Measurements from ENCODE around the gene MAGI1.

The MAGI1 gene

DNA sequence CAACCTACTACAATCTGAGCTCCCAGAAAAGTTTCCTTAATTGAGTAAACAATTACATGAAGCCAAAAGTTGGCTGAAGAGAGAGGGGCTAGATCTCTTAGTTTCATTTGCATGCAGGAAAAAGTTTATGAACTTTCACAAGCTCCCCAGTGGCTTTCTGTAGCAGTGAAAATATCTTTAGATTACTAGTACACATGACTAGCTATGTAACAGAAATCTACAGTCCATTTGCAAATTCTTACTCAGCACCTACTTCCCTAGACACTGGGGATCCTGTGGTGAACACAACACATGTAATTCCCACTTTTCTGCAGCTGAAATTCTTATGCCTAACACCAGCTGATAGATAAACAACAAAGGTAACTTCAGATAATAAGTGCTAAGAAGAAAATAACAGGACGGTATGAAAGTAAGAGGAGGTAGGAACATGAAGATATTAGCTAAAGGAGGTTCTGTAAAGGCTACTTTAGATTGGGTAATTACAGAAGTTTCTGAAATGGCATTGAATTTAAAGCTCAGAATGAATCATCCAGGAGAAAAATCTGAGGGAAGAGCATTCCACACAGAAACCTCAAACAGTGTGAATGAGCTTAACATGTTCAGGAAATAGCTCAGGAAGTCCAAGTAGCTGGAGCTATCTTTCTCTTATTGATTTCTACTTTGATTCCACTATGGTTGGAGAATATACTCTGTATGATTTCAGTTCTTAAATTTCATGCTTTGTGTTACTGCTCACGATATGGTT, 204.8 kb downstream of the MAGI1 start:
- DNase-seq (ENCODE audit: low read depth) = peak; percentile 71

DNA sequence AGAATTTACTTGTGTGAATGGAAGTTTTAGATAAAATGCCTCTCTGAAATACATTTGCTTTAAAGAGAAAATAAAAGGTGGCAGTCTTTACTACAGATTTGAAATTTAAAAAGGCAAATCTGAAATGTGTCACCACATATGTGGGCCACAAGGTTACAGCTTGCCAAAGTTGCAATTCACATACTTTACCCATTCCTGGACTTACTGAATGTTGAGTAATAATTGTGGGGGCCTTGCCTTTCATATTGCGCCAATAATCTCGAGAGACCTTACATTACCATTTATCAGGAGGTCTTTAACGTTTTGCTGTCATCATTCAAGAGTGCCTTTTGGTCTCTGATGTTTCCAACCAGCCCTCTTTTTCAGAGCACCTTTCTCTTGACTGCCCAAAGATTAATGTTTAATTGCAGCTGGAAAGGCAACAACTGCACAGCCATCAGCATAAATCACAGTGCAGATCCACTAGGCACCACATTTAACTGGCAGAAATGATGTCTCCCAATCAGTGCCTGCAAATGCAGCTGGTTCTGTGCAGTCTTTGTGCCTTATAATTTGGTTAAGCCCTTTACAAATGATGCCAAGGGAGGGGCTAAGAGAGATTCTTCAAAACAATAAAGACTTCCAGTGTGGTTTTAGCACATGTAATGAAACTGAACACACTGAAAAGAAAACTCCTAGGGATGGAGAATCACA, 206.8 kb downstream of the MAGI1 start:
- DNase-seq (ENCODE audit: low read depth) = peak; percentile 52

DNA sequence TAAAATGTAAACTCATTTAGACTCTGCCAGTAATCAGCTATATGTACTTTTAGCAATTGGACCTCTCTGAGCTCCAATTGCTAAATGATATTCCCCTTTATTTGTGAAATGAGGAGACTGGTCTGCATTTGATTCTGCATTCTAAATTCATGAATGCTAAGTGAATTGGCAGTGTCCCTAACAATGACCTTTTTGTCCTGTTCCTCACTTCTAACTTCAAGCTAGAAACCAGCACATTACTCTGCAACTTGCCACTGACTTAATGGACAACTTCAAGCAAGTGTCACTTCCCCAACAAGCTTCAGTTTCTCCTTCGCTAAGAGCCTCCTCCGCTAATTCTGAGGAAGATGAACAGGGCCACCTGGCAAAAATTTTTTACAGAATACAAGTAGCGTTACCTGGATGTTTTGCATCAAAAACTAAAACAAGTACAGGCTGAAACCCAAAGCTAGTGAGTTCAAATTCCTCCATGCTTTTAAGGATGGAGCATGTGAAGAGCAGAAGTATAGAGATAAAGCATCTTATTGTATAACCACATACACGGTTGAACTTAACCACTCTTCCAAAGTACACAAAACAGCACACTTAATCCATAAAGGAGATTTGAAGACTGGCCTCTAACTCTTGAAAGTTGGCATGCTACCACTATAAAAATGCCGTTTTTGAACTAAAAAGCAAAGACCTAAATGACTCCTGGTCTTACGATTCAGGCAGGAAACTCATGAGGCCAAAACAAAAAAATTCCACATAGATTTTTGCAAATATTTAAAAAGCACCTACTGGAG, 207.6 kb downstream of the MAGI1 start:
- DNase-seq (ENCODE audit: low read depth) = no peak

DNA sequence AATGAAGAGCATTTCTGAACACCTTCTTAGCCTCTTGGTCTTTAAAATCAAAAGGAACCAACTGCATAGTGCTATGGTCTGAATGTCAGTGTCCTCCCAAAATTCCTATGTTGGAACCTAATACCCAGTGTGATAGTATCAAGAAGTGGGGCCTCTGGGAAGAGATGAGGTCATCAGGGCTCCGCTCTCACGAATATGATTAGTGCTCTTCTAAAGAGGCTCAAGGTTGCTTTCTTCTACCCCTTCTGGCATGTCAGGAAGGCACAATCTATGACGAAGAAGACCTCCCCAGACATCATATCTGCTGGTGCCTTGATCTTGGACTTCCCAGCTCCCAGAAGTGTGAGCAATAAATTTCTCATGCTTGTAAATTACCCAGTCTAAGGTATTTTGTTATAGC, 209.5 kb downstream of the MAGI1 start:
- DNase-seq (ENCODE audit: low read depth) = no peak

DNA sequence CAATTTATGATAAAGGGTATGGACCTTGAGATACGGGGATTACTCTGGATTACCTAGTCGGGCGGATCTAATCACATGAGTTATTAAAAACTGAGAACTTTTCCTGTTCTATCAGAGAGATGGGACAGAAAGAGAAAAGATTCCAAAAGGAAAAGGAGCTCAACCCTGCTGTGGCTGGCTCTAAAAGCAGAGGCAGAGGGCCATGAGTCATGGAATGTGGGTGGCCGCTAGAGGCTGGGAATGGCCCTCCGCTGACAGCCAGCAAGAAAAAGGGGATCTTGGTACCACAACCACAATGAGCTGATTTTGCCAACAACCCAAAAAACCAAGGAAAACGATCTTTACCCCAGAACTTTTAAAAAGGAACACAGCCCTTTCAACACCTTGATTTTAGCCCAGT, 210.0 kb downstream of the MAGI1 start:
- DNase-seq (ENCODE audit: low read depth) = no peak

DNA sequence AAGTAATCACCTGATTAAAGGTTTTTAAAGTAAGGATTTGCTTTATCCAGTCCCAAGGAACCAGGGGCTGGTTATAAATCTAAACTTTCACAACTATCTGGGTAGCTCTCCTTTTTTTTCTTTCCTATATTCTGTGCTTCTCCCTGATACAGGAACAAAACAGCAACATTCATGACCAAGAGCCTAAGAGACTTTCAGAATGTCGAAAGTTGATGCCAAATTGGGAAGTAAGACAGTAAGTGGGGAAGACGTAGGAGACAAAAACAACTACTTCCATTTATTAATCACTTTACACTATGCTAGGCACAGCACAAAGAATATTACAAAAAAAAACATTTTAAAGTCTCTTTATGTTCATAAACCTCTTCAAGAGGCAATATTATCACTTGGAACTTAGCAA, 211.6 kb downstream of the MAGI1 start:
- no peak for DNase-seq (ENCODE audit: low read depth)

DNA sequence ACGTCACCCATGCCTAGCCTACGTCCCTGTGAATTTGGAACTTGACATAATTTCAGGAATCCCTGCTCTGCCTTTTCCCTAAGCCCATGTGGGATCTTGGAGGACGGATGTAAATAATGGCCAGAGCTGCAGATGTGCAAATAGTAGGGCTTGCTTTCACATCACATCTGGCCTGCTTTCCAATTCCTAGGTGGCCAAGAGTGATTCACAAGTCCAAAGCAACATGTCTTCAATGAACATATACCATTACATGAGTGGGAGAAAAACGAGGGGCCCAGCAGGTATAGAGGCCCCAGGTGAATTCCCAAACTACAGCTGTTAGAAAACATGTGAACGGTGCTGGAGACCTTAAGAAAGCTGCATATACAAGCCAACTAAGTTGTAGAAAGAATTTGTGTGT, 214.6 kb downstream of the MAGI1 start:
- DNase-seq (ENCODE audit: low read depth) = no peak

DNA sequence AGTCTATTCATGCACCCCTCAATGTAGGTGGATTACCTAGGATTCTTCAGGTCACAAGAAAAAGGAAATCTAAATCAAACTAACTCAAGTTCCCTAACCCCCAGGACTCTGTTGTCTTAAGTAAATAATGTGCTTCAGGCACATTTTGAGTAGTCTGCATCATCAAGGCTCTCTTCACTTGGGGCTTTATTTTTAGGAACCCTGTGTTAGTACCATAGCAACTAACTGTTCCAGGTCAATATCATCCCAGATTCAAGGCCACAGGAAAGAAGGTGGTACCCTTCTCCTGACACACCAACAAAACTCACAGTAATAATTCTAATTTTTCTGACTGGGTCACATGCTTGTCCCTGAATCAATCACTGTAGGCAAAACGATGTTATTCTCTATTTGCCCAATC, 218.1 kb downstream of the MAGI1 start:
- DNase-seq (ENCODE audit: low read depth) = no peak

DNA sequence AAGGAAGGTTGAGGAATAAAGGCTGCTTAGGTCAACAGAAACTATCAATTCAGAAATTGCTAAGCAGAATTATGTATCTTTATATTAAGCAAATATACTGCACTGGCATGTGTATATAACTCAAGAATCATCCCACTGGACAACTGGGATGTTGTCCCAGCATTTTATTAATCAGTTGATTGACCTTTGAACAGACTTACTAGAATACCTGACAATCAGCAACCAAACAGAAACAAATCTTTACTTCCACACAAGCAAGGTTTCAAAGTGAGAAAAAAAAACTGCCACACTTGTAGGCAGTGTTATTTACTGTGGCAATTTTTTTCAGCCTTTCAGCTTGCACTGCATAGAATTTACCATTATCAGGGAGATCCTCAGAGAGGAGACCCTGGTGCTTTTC, 218.8 kb downstream of the MAGI1 start:
- no peak for DNase-seq (ENCODE audit: low read depth)

DNA sequence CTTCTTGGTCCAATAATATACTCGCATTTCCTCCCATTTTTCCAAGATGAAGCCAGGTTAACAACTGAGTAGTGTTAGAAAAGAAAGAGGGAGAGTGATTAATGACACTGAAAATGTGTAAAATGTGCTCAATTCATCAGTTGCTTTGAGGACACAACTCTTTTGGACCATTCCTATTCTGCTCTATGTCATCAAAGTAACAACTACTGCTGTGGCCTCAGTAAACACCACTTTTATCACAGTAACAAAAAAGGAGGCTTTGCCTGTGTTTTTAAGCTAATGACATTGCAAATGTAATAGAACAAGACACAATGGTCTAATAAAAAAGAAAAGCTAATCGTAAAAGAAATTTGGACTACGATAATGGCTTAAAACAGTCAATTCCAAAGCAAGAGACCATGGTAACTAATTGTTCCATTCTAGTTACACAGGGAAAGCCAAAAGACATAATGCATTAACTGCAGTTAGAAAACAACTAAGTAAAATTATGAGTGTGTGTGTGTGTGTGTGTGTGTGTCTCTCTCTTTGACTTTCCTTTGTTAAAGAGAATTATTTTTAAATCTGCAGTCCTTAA, 221.1 kb downstream of the MAGI1 start:
- DNase-seq (ENCODE audit: low read depth) = no peak

DNA sequence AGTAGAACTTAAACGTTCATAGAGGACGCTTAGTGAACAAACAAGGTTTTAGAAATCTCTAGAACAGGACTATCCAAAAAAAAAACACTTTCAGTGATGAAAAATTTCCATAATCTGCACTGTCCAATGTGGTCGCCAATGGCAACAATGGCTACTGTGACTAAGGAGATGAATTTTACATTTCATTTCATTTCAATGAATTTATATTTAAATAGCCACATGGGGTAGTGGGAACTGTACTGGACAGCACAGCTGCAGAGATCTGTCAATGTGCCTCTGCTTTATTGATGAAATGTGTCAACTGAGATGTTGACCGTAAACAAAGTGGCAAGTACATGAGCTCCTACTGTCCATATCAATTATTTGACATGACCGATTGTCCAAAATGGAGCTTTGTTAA, 222.5 kb downstream of the MAGI1 start:
- DNase-seq (ENCODE audit: low read depth) = no peak

DNA sequence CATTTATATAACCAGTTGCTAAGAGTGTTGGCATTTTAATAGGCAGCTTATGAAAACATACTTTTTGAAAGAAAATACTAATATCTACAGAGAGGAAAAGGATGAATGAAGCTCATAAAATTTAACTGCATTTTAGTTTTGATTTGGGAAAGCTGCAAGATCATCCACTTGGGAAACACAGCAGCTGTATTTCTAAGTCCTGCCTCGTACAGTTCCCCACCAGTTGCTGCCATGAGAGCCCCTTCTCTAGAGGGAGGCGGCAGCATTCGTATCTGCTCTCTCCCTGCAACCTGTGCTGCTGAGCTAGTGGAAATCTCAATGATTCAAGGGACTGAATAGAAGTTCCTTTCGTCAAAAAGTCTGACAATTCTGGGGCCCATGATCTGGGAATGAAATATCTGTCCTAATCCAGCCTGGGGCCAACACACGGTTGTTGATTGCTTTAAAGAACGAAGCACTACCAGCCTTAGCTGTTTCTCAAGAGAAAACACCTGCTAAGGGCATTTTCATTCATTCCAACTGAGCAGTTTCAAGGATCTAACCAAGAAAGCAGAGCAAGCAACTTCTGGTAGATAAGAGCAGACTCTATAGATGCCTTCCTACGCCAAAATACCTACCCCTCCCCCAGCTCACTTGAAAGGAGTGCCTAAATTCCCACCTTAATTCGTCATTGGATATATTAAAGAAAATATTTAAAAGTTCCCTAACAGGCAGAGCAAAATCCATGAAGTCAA, 223.7 kb downstream of the MAGI1 start:
- no peak for DNase-seq (ENCODE audit: low read depth)

DNA sequence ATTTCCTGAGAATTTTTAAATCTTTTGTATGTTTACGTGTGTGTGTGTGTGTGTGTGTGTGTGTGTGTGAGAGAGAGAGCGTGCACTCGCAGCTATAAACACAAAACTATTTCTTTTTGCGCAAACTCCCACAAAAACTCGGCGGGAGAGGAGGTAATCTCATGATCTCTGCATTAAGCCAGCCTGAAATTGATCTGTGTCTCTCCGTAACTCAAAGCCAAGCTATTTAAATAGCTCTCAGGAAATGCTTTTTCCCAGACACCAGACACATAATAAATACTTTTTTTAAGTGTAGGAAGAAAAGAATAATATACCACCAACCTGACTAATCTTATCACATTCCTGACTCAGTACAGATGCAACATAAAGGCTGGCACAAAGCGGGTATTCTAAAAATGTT, 226.8 kb downstream of the MAGI1 start:
- DNase-seq (ENCODE audit: low read depth) = no peak

DNA sequence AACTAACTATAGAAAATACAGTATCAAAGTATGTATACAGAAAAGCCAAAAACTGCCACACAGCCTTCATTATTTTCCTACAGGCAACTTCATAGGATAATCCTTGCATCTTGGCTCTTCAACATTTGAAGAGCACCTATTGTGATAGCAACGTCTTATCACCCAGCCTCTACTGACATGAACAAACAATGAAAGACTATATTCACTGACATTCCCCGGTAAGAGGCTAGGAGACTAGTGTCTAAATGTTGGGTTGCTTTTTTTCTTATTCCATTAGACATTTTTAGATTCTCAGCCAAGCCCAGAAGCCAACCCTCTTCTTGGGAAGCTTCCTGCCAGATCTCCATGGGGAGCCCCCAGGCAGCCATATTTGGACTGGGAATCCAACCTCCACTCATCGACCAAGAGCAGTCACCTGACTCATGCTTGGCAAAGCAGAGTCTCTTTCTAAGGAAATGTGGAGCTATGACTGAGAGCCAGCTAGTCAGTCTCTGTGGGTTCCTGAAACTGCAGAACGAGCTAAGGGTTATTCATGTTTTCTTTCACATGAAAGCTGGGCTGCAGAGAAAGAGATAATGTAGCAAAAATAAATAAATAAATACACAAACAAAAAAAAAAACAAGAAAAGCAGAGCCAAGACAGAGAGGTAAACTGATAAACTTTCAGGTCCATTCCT, 227.5 kb downstream of the MAGI1 start:
- no peak for DNase-seq (ENCODE audit: low read depth)

DNA sequence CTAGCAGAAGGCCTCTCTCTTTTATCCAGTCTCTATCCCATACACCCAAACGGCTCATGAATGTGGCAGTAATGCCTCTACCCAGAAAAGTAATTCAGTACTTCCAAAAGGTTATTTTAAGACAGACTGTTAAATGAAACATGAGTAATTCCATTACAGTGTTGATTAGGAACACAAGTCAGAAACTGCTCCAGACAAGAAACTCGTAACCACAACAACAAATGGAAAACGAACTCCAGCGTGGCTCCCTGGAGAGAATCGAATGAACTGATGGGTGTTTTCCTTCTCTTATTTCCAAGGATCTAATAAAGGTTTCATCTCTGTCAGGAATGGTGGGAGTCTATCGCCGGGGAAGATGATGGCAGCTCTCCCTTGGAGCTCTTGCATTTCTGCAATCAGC, 228.4 kb downstream of the MAGI1 start:
- DNase-seq (ENCODE audit: low read depth) = no peak

DNA sequence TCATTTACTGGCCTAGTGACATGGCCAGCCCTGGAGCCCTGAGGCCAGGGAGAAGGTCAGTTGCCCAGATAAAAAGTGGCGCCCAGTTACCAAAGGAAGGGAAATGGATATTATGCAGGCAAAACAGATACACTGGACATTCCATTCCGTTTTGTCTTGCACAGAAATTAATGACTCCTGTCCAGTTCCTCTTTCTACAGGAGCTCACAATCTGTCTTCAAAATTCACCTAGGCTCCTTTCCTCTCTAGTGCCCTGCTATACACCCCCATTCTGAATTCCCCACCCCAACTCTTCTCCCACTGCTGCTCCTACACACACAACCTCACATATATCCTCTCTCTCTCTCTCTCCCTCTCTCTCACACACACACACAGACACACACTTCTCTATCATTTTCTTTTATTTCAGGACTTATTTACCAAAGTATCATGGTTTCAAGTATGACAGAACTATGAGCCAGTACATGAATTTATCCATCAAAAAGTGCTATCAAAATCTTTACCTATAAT, 229.0 kb downstream of the MAGI1 start:
- DNase-seq (ENCODE audit: low read depth) = no peak

DNA sequence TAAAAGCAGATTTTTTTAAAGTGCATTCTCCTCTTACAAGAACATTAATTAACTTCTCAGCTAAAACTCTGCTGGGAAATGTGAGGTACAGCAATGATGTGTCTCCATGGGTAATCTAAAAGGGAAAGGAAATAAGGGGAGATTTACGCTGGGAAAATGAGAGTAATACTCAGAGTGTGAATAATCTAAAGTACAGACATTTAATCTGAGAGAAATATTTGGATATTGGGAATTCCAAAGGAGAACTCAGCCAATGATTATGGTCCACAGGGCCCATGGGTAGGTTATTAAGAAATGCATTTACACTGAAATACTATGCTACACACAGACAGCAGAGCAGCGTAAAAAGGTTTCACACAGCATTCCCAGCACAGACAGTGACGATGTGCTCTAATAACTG, 229.9 kb downstream of the MAGI1 start:
- no peak for DNase-seq (ENCODE audit: low read depth)

DNA sequence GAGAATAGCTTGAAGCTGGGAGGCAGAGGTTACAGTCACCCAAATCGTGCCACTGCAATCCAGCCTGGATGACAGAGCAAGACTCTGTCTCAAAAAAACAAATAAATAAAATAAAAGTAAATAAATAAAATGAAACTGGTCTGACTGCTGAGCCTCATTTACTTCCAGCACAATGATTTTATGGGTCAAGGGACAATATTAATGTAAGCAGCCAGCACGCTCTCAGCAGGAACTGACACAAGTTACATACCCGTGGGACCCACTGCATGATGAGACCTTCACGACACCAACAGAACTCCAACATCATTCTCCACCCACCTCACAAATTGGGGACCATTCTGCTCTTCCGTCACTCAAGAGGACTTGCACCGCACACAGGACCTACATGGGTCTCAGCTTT, 230.3 kb downstream of the MAGI1 start:
- DNase-seq (ENCODE audit: low read depth) = no peak

DNA sequence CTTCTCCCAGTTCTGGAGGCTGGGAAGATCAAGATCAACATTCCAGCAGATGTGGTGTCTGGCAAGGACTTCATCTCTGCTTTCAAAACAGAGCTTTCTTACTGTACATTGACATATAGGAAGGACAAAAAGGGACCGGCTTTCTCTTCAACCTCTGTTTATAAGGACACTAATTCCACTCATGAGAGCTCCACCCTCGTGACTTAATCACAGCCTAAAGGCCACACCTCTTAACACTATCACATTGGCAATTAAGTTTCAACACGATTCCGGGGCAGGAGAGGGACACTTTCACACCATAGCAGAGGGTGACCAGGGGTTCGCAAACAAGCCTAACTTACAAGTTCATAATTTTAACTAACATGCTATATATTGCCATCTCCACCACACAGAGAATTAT, 231.5 kb downstream of the MAGI1 start:
- no peak for DNase-seq (ENCODE audit: low read depth)

DNA sequence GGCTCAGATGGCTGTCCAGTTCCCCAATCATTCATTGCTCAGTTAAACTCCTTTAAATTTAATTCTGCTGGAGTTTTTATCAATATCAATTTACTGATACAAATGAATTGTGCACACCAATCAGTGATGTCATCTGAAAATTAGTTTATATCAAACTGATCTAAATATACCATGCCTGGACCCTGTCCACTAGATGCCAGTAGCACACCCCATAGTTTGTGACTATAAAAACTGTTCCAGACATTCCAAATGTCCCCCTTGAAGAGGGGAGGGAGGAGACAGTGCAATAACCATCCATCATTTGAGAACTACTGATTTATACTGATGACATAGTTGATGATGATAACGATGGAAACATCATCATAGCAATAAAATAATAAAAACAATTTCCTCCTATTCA, 232.1 kb downstream of the MAGI1 start:
- no peak for DNase-seq (ENCODE audit: low read depth)

DNA sequence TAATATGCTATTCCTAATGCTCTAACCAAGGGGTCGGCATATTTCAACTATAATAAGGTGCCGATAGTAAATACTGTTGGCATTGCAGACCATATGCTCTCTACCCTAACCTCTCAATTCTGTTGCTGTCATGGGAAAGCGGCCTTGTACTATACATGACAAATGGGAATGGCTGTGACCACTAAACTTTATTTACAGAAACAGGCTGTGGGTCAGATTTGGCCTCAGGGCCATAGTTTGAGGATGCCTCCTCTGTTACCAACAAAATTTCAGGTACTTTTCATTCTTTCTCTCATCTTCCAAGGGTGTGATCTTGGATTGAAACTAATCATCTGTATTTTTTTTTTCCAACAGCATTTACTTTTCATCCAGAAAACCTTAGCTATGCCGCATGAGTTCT, 242.0 kb downstream of the MAGI1 start:
- no peak for DNase-seq (ENCODE audit: low read depth)

Measured in HS-5 (cell line).